ENCODE data around the gene LZTS2. TPM values are rescaled to one million over a fixed set of nuclear protein-coding genes. Genes with fewer than 3 reads are reported as not detected.

LZTS2 gene
- total and polyA plus RNA-seq, 2 of the 8 experiments (the other 6 are each of a cell fraction or from before 2014, with no cell fraction given) = 75.7 to 99.5 TPM

- ChIA-PET CTCF (ENCODE audit: partially characterized antibody) (interaction anchor here (0.8 to 26.8 kb wide), 8 partner anchors 8 to 166 kb away, joined by 3 to 464 read pairs (median 5); partner anchors contain the start of genes PDZD7 and SFXN3), POLR2A (ENCODE audit: partially characterized antibody) (interaction anchor here (0.7 to 12.6 kb wide), 8 partner anchors 10 to 44 kb away, joined by 3 to 143 read pairs (median 5); partner anchors contain the start of genes MRPL43, PDZD7, SFXN3 and TWNK)
- H3K36me3 ChIP-seq (ENCODE audit: control insufficient read depth in 2 of 4, insufficient read depth in 4 of 4, low read length in 3 of 4) = peaks cover 2 to 23% (median 13%) of the 10 kb centered on the region in 4 experiments; a peak in 5 of 8 replicates
- peak overlapping the region; percentile 80; the same call in 1 of the 2 replicates for H3K27ac ChIP-seq (ENCODE audit: low read depth, low read length)
- H3K23me2 ChIP-seq (ENCODE audit: low read depth, low read length) = peaks cover 17% of the 10 kb centered on the region
- no peak overlapping the region for H3K23ac ChIP-seq (ENCODE audit: insufficient read length)
- H3K4me1 ChIP-seq (replicated peaks in 1 of 4; ENCODE audit: control insufficient read depth in 3 of 4, insufficient read depth in 4 of 4, low read length in 3 of 4) = peaks cover 4 to 24% (median 14%) of the 10 kb centered on the region in 4 experiments
- no peaks in the 10 kb centered on the region for H3K27me3 ChIP-seq (replicated peaks in 1 of 4; ENCODE audit: control insufficient read depth in 3 of 4, extremely low read depth in 1 of 4, insufficient read depth in 3 of 4, low read length in 3 of 4)
- H4K5ac ChIP-seq (ENCODE audit: insufficient read length, low read depth, low read length) = peak overlapping the region; percentile 46
- no peak overlapping the region for H2AFZ ChIP-seq (ENCODE audit: low read length)
- peak overlapping the region; percentile 80; the same call in 1 of the 2 replicates for H2BK20ac ChIP-seq (ENCODE audit: low read length)
- peak overlapping the region; percentile 75 to 90 (median 76) for H3K4me3 ChIP-seq (ENCODE audit: extremely low read depth in 1 of 4, insufficient read depth in 2 of 4, low read depth in 3 of 4, low read length in 4 of 4)
- peak overlapping the region; percentile 7 for H2BK120ac ChIP-seq (replicated peaks; ENCODE audit: low read depth, low read length)
- peak overlapping the region; percentile 71 for H3K56ac ChIP-seq (replicated peaks; ENCODE audit: insufficient read length, low read depth, low read length)
- H3K4me2 ChIP-seq (ENCODE audit: insufficient read depth in 1 of 2, low read depth in 2 of 2, low read length in 2 of 2) = peak overlapping the region; percentile 93 to 99
- FAIRE-seq = no peak
- H2BK15ac ChIP-seq (ENCODE audit: low read length) = peak overlapping the region; percentile 98; the same call in 1 of the 2 replicates
- H3K79me1 ChIP-seq (ENCODE audit: low read depth, low read length) = peaks cover 6% of the 10 kb centered on the region
- H3K9me3 ChIP-seq (ENCODE audit: insufficient read depth in 2 of 2, low read depth in 1 of 2, low read length in 1 of 2) = no peaks in the 10 kb centered on the region
- H2BK5ac ChIP-seq (ENCODE audit: low read depth, low read length) = peak overlapping the region; percentile 98
- peak overlapping the region; percentile 82 for H4K8ac ChIP-seq (ENCODE audit: extremely low read depth, insufficient read depth, low read length)
- 3% methylated on average over 33 of the region's 83 CpGs; no CpG with 5 or more reads in 1 of the 2 experiments for WGBS, 2 experiments (ENCODE audit: extremely low coverage in 1 of 2, insufficient coverage in 1 of 2, insufficient read length in 1 of 2, insufficient replicate concordance in 2 of 2, low coverage in 1 of 2, low lambda C conversion rate in 2 of 2, missing lambda C conversion rate in 1 of 2)
- peaks cover 0 to 33% of the 10 kb centered on the region in 2 experiments; a peak in 2 of 4 replicates for H3K79me2 ChIP-seq (ENCODE audit: control insufficient read depth in 1 of 2, insufficient read depth in 2 of 2, low read length in 2 of 2)
- peak overlapping the region; percentile 13 to 94 (median 84) for H3K9ac ChIP-seq (replicated peaks in 1 of 4; ENCODE audit: extremely low read depth in 1 of 4, low read depth in 3 of 4, low read length in 3 of 4)
- H3K18ac ChIP-seq (ENCODE audit: extremely low read depth, low read length) = peak overlapping the region; percentile 87
- H2AK5ac ChIP-seq (ENCODE audit: low read depth, low read length) = peak overlapping the region; percentile 76
- peak overlapping the region; percentile 98 for H2BK12ac ChIP-seq (ENCODE audit: low read depth, low read length)
- peak overlapping the region; percentile 99 for H3K4ac ChIP-seq (replicated peaks; ENCODE audit: insufficient read length, low read depth, low read length)
- no peak overlapping the region for H3K14ac ChIP-seq (ENCODE audit: insufficient read length)
- H4K91ac ChIP-seq (replicated peaks; ENCODE audit: insufficient read length, low read length) = peak overlapping the region; percentile 97
- peak in 1 of 2 experiments; percentile 87 for DNase-seq (ENCODE audit: low read depth in 1 of 2, low spot score in 2 of 2)
- H4K20me1 ChIP-seq (replicated peaks in 1 of 2; ENCODE audit: control insufficient read depth in 1 of 2, insufficient read depth in 2 of 2, low read length in 2 of 2) = peaks cover 0 to 13% of the 10 kb centered on the region in 2 experiments
- TF ChIP-seq CREB1 (IDR thresholded peaks at IDR 0.05) = no peak
- no peak for TF ChIP-seq SAP30 (IDR thresholded peaks at IDR 0.05; ENCODE audit: insufficient read depth, insufficient replicate concordance, low read length)
- TF ChIP-seq PHF8 (conservative IDR thresholded peaks at IDR 0.05; ENCODE audit: low read depth, low read length) = peak; percentile 73
- TF ChIP-seq KDM1A (IDR thresholded peaks at IDR 0.05; ENCODE audit: borderline replicate concordance, low read length) = no peak
- no peak for TF ChIP-seq YY1 (IDR thresholded peaks at IDR 0.05; ENCODE audit: low read depth, low read length)
- TF ChIP-seq HDAC2 (IDR thresholded peaks at IDR 0.05; ENCODE audit: borderline replicate concordance in 1 of 2, low read depth in 2 of 2, low read length in 2 of 2) = peak in 1 of 2 experiments; percentile 15; a peak in 1 of 4 replicates
- TF ChIP-seq JUND (IDR thresholded peaks at IDR 0.05; ENCODE audit: low read length) = no peak
- no peak for TF ChIP-seq BRCA1 (IDR thresholded peaks at IDR 0.05; ENCODE audit: low read depth, low read length)
- peak; percentile 71; the same call in 1 of the 2 replicates for TF ChIP-seq SP4 (IDR thresholded peaks at IDR 0.05; ENCODE audit: low read length)
- TF ChIP-seq SIN3A (conservative IDR thresholded peaks at IDR 0.05 in 1 of 2, IDR thresholded peaks at IDR 0.05 in 1 of 2; ENCODE audit: low read depth in 1 of 2, low read length in 2 of 2) = peak; percentile 63 to 72; a peak in 1 of 4 replicates
- no peak for TF ChIP-seq CHD1 (IDR thresholded peaks at IDR 0.05; ENCODE audit: low read depth, low read length)
These were observed 442 bp upstream of the LZTS2 start for GRCh38 chr10:100998991-100999741.
